Astrocyte of the spinal cord (primary cell): ENCODE data around the gene TFDP1.

Experiments used
- DNase-seq: peaks from one replicate; pipeline ENCODE4 v3.0.0; 2011; ENCODE audit warnings: low read depth, low spot score
- H3K4me3 ChIP-seq: 2 replicates; pipeline ENCODE4 v1.5.1; 2011; ENCODE audit warnings: low read depth, mild to moderate bottlenecking, low read length, moderate library complexity
- in situ Hi-C: cut with HindIII; loops from 2 replicates; pipeline ENCODE4 v1.10.0; 2017; ENCODE audit warnings: low sequenced_read_pairs
- TF ChIP-seq, protein P1 (sequence below): IDR thresholded peaks from 2 replicates; pipeline ENCODE4 v1.5.1; 2012; ENCODE audit warnings: low read depth, mild to moderate bottlenecking, low read length, inconsistent platforms

Gene TFDP1

GRCh38 chr13:113636266-113636963 is 51.9 kb downstream of the TFDP1 start:
- TF ChIP-seq, protein P1, sequence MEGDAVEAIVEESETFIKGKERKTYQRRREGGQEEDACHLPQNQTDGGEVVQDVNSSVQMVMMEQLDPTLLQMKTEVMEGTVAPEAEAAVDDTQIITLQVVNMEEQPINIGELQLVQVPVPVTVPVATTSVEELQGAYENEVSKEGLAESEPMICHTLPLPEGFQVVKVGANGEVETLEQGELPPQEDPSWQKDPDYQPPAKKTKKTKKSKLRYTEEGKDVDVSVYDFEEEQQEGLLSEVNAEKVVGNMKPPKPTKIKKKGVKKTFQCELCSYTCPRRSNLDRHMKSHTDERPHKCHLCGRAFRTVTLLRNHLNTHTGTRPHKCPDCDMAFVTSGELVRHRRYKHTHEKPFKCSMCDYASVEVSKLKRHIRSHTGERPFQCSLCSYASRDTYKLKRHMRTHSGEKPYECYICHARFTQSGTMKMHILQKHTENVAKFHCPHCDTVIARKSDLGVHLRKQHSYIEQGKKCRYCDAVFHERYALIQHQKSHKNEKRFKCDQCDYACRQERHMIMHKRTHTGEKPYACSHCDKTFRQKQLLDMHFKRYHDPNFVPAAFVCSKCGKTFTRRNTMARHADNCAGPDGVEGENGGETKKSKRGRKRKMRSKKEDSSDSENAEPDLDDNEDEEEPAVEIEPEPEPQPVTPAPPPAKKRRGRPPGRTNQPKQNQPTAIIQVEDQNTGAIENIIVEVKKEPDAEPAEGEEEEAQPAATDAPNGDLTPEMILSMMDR: no peak
- no peak overlapping the region for H3K4me3 ChIP-seq
- in situ Hi-C loops: no loop called here
- no peak for DNase-seq

- in situ Hi-C loops: no loop called here
- DNase-seq: no peak
Measured at GRCh38 chr13:113637262-113638160, 53.0 kb downstream of the TFDP1 start.

DNA sequence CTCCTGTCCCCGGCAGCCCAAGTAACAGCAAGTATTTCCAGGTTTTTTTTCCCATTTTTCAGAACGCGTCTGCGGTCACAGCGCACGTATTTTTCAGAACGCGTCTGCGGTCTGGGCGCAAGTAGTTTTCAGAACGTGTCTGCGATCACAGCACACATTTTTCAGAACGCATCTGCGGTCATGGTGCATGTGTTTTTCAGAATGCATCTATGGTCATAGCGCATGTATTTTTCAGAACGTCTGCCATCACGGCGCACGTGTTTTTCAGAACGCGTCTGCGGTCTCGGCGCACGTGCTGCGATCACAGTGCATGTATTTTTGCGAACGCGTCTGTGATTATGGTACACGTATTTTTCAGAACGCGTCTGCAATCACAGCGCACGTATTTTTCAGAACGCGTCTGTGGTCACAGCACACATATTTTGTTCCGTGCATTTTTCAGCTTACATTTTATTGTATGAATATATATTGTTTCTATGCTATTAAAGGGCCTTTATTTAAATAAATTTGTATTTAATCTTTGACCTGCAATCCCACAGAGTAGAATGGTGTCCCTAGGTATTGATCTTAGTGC is 53.7 kb downstream of the TFDP1 start:
- TF ChIP-seq, protein P1: no peak
- in situ Hi-C loops: no loop called here
- H3K4me3 ChIP-seq: no peak overlapping the region
- no peak for DNase-seq

More at GRCh38 chr13:113637262-113638160, 53.0 kb downstream of the TFDP1 start:
- no peak overlapping the region for H3K4me3 ChIP-seq
- TF ChIP-seq, protein P1: no peak

- in situ Hi-C loops: no loop called here
- TF ChIP-seq, protein P1: no peak
- H3K4me3 ChIP-seq: no peak overlapping the region
- no peak for DNase-seq
Measured at GRCh38 chr13:113638806-113639205, 54.3 kb downstream of the TFDP1 start.

DNA sequence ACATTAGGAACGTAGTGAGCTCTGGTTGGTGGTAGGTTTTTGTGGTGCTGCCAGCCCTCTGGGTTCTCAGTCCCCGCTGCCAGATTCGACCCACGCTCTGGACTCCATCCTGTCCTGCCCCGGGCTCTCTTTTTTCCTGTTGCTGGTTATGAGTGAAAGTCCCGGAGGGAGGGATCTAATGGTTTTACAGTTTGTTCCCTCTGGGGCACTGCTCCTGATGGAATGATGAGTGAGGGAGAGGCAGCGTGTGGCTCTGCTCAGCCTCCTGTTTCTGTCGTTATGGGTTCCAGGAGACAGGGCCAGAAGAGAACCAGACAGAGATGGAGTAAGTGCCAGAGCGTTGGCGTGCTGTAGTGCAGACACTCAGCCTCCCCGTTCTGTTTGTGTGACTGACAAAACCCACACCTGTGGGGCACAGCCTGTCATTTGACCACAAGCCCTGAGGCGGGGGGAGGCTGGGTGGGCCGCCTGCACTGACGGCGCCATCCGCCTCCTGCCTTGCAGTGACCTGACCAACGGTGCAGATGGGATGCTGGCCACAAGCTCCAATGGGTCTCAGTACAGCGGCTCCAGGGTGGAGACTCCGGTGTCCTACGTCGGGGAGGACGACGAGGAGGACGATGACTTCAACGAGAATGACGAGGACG is 55.2 kb downstream of the TFDP1 start:
- no peak overlapping the region for H3K4me3 ChIP-seq
- TF ChIP-seq, protein P1: no peak
- in situ Hi-C loops: no loop called here
- no peak for DNase-seq

- TF ChIP-seq, protein P1: no peak
- no peak overlapping the region for H3K4me3 ChIP-seq
- in situ Hi-C loops: no loop called here
- DNase-seq: no peak
Measured at GRCh38 chr13:113641426-113641825, 56.9 kb downstream of the TFDP1 start.
